DMS153 treated with DMSO at 0.1 percent for 48 hours (cell line): ENCODE measurements around the gene SPSB3.
"Not testable (repeated sequence)": the region's sequence is repeated elsewhere in the genome, so short reads cannot be mapped to it uniquely, and the experiment has no call there.

ENCODE experiments used
- DNase-seq: peaks from one replicate; lab custom pipeline; 2025; ENCODE audit not compliant: unreplicated experiment; lab: John Stamatoyannopoulos, UW

The SPSB3 gene

DNA sequence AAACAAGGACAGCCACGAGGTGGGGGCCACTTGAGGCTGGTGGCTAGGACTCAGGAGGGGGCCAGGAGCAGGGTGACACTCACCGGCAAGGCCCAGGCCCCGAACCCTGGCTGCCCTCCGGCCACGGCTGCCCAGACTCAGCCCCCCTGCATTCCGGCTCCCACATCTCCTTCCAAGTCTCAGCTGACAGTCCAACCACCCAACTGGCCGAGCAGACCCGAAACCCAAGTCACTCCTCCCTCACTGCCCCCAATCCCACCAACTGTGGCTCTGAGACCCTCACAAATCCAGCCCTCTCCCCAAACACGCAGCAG lies 34.9 kb upstream of the SPSB3 start:
- no peak for DNase-seq

- DNase-seq = no peak
These were observed 34.3 kb upstream of the SPSB3 start for GRCh38 chr16:1816396-1817275.

DNA sequence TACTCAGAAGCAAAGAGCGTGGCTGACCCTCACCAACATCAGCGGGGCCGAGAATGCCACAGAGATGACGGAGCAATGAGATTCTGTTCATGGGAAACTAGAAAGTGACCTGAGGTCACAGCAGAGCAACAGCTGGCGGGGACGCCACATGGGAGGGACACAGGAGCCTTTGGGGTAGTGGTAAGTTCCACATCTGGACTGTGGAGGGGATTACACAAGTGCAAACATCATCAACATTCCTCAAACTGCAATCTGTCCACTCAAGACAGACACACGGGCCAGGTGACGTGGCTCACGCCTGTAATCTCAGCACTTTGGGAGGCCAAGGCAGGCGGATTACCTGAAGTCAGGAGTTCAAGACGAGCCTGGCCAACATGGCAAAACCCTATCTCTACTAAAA lies 33.1 kb upstream of the SPSB3 start:
- DNase-seq = no peak

GRCh38 chr16:1812732-1813163 lies 30.4 kb upstream of the SPSB3 start:
- DNase-seq = peak; percentile 1

GRCh38 chr16:1810536-1810935 lies 28.2 kb upstream of the SPSB3 start:
- DNase-seq = no peak

GRCh38 chr16:1810106-1810505 lies 27.7 kb upstream of the SPSB3 start:
- DNase-seq = no peak

GRCh38 chr16:1809281-1809801 lies 27.0 kb upstream of the SPSB3 start:
- no peak for DNase-seq

DNA sequence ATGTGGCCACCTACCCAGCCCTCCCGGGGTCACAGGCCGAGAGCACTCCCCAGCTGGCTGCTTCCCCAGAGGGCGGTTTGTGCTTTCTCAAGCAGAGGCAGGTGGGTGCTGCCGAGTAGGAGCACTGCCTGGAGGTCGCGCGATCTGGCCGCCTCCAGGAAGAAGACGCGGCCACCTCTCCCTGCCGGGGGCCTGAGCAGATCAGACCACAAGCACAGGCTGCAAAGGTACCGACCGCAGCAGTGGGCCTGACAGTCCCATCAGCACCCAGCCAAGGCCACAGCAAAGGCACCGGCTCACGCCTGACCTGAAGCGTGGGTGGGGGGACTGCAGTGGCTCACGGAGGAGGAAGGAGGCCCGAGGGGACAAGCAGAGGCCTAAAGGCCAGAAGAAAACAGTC lies 26.3 kb upstream of the SPSB3 start:
- DNase-seq = no peak

DNA sequence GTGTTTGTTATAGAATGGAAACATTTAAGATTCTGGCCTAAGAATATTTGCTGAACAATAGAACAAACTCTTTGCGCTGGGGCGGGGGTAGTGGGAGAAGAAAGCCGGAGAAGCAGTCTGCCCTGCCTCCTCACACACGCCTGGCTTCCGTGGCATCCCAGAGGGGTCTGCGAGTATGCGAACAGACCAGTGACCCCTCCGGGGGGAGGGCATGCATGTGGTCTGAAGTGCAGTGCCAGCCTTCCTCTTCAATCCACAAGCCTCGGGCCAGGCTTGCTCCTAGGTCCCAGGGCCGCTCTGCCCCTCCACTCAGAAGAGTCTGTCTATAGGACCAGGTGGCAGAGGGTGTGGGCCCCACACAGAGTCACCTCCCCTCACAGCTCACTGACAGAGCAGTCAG lies 25.3 kb upstream of the SPSB3 start:
- no peak for DNase-seq

- no peak for DNase-seq
These were observed 18.3 kb upstream of the SPSB3 start for GRCh38 chr16:1800701-1801100.

DNA sequence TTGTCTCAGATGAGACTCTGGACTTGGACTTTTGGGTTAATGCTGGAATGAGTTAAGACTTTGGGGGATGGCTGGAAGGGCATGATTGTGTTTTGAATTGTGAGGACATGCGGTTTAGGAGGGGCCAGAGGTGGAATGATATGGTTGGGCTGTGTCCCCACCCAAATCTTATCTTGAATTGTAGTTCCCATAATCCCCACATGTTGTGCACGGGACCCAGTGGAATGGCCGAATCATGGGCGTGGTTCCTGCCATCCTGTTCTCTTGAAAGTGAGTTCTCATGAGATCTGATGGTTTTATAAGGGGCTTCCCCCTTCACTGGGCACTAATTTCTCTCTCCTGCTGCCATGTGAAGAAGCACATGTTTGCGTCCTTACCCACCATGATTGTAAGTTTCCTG lies 16.9 kb upstream of the SPSB3 start:
- DNase-seq = not testable (repeated sequence)

DNA sequence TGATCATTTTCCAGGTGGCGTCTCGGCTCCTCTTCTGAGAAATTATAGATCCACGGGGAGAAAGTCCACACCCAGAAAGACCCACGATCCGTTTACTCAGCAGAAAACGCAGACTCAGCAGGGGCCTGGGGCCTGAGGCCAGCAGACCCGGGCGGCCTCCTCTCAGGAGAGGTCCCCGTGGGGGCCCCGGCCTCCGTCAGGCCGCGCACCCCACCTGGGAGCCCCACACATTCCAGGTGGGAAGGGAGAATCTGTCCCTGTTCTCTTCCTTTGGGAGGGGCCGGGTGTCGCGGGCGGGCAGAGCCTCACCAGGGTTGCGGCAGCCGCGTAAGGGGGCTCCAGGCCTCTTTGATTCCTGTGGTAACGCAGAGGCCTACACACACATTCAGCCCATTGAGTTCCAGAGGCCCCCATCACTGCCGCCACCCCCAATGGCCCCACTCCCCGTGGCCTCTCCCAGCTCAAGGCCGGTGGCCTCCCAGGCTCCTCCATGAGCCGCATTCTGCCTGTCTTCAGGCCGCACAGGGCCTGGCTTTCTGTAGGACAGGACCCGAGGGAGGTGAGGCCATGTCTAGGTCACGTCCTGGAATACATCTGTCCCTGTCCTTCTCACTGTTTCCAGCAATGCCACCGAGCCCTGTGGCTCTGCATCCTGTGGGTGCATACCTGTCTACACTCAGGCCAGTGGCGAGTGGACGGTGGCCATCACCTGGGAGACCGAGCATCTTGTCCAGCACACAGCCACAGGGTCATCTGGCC lies 12.7 kb upstream of the SPSB3 start:
- no peak for DNase-seq

- no peak for DNase-seq
These were observed 12.0 kb upstream of the SPSB3 start for GRCh38 chr16:1794221-1794871.

DNA sequence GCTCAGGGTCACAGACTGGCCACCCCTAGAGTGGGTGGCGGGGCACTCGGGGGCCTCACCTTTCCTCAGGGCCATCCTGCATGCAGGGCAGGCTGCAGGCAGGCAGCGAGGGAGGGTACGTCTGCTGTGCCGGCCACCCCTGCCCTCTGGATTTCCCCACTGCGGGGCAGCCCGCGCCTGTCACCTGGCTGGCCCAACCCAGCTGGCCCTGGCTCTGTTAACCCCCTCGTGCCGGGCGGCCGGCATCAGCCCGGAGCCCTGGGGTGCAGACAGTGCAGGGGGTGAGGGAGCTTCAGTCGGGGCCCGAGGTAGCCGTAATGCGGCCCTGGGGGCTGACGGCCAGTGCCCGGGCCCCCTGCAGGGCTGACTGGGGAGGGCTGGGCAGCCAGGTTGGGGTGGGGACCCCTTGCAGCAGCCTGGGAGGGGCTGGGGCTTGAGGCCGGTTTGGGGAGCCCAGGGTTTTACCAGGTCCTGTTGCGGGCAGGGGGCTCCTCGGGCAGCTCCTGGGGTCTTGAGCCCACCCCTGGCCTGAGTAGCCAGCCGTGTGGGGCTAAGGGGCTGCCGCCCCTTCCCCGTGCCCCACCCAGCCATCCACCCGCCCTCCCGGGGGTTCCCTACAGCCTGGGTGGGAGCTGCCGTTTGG lies 11.3 kb upstream of the SPSB3 start, which contains the start of gene IGFALS:
Gene IGFALS (minus strand): TSS at position 128 of the 643 bp plus-strand sequence. CDS start 53 bp downstream, at position 75.
- DNase-seq = no peak

DNA sequence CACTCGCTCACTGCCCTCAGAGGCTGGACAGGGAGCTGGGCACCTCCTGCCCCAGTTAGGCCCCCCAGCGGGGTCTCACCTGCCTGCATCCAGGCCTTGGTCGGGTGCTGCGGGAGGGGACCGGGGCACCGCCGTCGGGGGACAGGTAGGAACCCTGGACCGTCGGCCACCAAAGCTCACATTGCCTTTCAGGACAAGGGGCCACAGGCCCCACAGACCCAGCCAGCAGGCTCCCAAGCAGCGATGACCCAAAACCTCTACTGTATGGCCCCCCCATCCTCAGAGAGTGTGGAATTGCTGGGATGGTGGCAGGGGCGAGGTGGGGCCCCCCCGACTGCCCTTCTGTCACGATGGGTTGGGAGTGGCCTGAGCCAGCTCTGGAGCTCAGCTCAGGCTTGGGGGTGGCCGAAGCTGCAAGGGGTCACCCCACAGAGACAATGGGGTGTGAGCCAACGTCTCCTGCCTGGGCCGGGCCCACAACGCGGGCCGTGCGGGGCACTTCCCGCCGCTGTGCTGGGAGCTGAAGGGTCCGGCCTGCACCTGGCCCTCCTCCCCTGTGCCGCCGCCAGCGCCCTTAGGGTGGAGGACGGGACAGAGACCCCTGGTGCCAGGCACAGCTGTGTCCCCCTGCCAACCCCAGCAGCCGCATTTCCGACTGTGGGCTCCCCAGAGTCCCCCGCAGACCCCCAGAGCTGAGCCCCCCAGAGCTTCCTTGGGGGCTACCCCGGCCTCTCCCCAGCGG lies 10.6 kb upstream of the SPSB3 start:
- DNase-seq = no peak

- DNase-seq = no peak
These were observed 9.8 kb upstream of the SPSB3 start for GRCh38 chr16:1791943-1792812.

- no peak for DNase-seq
These were observed 9.0 kb upstream of the SPSB3 start for GRCh38 chr16:1791256-1791942.

DNA sequence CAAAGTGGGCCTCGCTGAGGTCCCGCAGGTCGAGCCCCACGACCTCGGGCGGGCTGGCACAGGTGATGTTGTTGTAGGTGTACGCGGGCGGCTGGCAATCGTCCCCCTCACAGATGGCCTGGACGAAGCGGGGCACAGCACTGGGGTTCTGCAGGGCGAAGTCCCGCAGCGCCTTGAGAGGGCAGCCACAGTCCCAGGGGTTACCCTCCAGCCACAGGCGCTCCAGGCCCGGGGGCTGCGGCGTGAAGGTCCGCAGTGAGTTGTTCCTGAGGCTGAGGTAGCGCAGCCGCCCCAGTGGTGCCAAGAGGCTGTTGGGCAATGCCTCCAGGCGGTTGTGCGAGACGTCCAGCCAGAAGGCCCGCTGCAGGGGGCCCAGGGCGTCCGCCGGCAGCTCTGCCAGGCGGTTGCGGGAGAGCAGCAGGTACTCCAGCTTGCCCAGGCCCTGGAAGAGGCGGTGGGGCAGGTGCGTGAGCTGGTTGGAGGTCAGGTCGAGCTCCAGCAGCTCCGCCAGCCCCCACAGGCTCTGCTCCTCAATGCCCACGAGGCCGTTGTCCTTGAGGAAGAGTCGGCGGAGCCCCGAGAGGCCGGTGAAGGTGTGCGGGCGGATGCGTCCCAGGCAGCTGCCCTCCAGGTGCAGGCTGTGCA lies 8.4 kb upstream of the SPSB3 start:
- no peak for DNase-seq
